Common myeloid progenitor, CD34-positive (primary cell): ENCODE data around the gene C19orf67.

ENCODE experiments used
- CTCF ChIA-PET: fragments of 350-600 bp; sonication (Branson Sonifier 250); formaldehyde crosslinking; loops from one replicate; lab custom pipeline; 2021; ENCODE audit warnings: antibody characterized with exemption; lab: Charles Lee
- POLR2A ChIA-PET: fragments of 350-600 bp; sonication (Branson Sonifier 250); formaldehyde crosslinking; loops from one replicate; lab custom pipeline; 2021; ENCODE audit warnings: antibody characterized with exemption; lab: Charles Lee
- DNase-seq, 3 donors: peaks; one replicate each; pipeline versions ENCODE4 v3.0.0 to v3.0.0-alpha.2; 2013
- H3K27ac ChIP-seq, 2 experiments: 1 replicate in 1 of 2; 2 replicates in 1 of 2; pipeline ENCODE4 v1.7.0; 2013; ENCODE audit warnings: inconsistent platforms in 2 of 2, low read length in 2 of 2, mild to moderate bottlenecking in 2 of 2, low read depth in 1 of 2, moderate library complexity in 1 of 2; ENCODE audit not compliant: severe bottlenecking in 2 of 2, insufficient read depth in 1 of 2, poor library complexity in 1 of 2
- H3K27me3 ChIP-seq, 5 experiments: replicated peaks in 2 of 5; 1 replicate in 3 of 5; 2 replicates in 2 of 5; pipeline versions ENCODE4 v1.6.1 to v1.7.0; 2013; ENCODE audit warnings: low read length in 4 of 5, mild to moderate bottlenecking in 2 of 5, moderate library complexity in 2 of 5, inconsistent platforms in 1 of 5; ENCODE audit not compliant: insufficient read depth in 5 of 5, control insufficient read depth in 4 of 5
- H3K36me3 ChIP-seq, 4 experiments: 1 replicate in 2 of 4; 2 replicates in 2 of 4; pipeline versions ENCODE4 v1.6.1 to v1.7.0; 2013; ENCODE audit warnings: low read length in 3 of 4, control low read depth in 1 of 4, mild to moderate bottlenecking in 1 of 4; ENCODE audit not compliant: control insufficient read depth in 4 of 4, insufficient read depth in 4 of 4
- H3K4me1 ChIP-seq, 4 experiments: 1 replicate in 3 of 4; 2 replicates in 1 of 4; pipeline versions ENCODE4 v1.6.1 to v1.7.1; 2013; ENCODE audit warnings: low read length in 3 of 4, mild to moderate bottlenecking in 3 of 4, control low read depth in 1 of 4, inconsistent platforms in 1 of 4, moderate library complexity in 1 of 4; ENCODE audit not compliant: control insufficient read depth in 4 of 4, insufficient read depth in 4 of 4; ENCODE audit errors: control extremely low read depth in 1 of 4
- H3K4me3 ChIP-seq, 7 experiments: 1 replicate in 4 of 7; 2 replicates in 3 of 7; pipeline versions ENCODE4 v1.5.1 to v1.7.0; 2013; ENCODE audit warnings: mild to moderate bottlenecking in 7 of 7, low read length in 6 of 7, moderate library complexity in 6 of 7, inconsistent platforms in 2 of 7, low read depth in 2 of 7, control low read depth in 1 of 7; ENCODE audit not compliant: insufficient read depth in 4 of 7, control insufficient read depth in 1 of 7; ENCODE audit errors: extremely low read depth in 1 of 7
- H3K9me3 ChIP-seq, 5 experiments: 1 replicate in 4 of 5; 2 replicates in 1 of 5; pipeline versions ENCODE4 v1.6.1 to v1.7.1; 2013; ENCODE audit warnings: low read length in 4 of 5, mild to moderate bottlenecking in 2 of 5, inconsistent platforms in 1 of 5, low read depth in 1 of 5, moderate library complexity in 1 of 5; ENCODE audit not compliant: control insufficient read depth in 4 of 5, insufficient read depth in 2 of 5; ENCODE audit errors: control extremely low read depth in 1 of 5
- WGBS: methylation state at CpG from one replicate; pipeline ENCODE4 v1.1.5; 2013; ENCODE audit not compliant: insufficient coverage; 5-methylcytosine and 5-hydroxymethylcytosine counted together

Gene C19orf67

GRCh38 chr19:14103310-14103709 lies 17.7 kb upstream of the C19orf67 start:
- Histone ChIP-seq H3K4me1 (no peaks in the 10 kb centered on the region), H3K36me3 (peaks cover 4 to 32% (median 22%) of the 10 kb centered on the region in 4 experiments), H3K27me3 (no peaks in the 10 kb centered on the region), H3K27ac (no peak overlapping the region), H3K9me3 (no peaks in the 10 kb centered on the region), H3K4me3 (no peak overlapping the region)
- CTCF ChIA-PET = interaction anchor here (0.8 to 3.7 kb wide), 4 partner anchors 9 to 31 kb away, joined by 3 to 22 read pairs (median 3); partner anchors contain the start of gene MISP3
- POLR2A ChIA-PET = interaction anchor here (0.6 kb wide), 1 partner anchor 296 kb away, joined by 4 read pairs; no protein-coding TSS in a partner anchor
- no peak for DNase-seq
- no CpG with 5 or more reads among the region's 1 CpG for WGBS

GRCh38 chr19:14102756-14103155 lies 17.2 kb upstream of the C19orf67 start:
- no peak for DNase-seq
- no peaks in the 10 kb centered on the region for H3K4me1 ChIP-seq
- H3K9me3 ChIP-seq = no peaks in the 10 kb centered on the region
- peaks cover 5 to 37% (median 22%) of the 10 kb centered on the region in 4 experiments for H3K36me3 ChIP-seq
- no peaks in the 10 kb centered on the region for H3K27me3 ChIP-seq
- POLR2A ChIA-PET = interaction anchor here (0.6 kb wide), 1 partner anchor 297 kb away, joined by 4 read pairs; no protein-coding TSS in a partner anchor
- H3K4me3 ChIP-seq = no peak overlapping the region
- CTCF ChIA-PET = interaction anchor here (0.8 to 3.7 kb wide), 5 partner anchors 8 to 34 kb away, joined by 3 to 22 read pairs (median 3); partner anchors contain the start of genes ASF1B and MISP3
- WGBS = 97% methylated on average over 10 of the region's 10 CpGs
- no peak overlapping the region for H3K27ac ChIP-seq

- no peaks in the 10 kb centered on the region for H3K4me1 ChIP-seq
- H3K4me3 ChIP-seq = no peak overlapping the region
- no peak overlapping the region for H3K27ac ChIP-seq
- no peaks in the 10 kb centered on the region for H3K9me3 ChIP-seq
- no peak for DNase-seq
- ChIA-PET POLR2A (no interaction called here), CTCF (interaction anchor here (0.8 to 3.7 kb wide), 4 partner anchors 10 to 41 kb away, joined by 3 to 22 read pairs (median 4); partner anchors contain the start of gene ASF1B)
- 92% methylated on average over 11 of the region's 11 CpGs for WGBS
- peaks cover 6 to 39% (median 23%) of the 10 kb centered on the region in 4 experiments for H3K36me3 ChIP-seq
- H3K27me3 ChIP-seq = no peaks in the 10 kb centered on the region
Measured at GRCh38 chr19:14102102-14102696, 16.6 kb upstream of the C19orf67 start.

- H3K36me3 ChIP-seq = peaks cover 5 to 42% (median 26%) of the 10 kb centered on the region in 4 experiments
- CTCF ChIA-PET = interaction anchor here (1.0 to 3.7 kb wide), 4 partner anchors 9 to 42 kb away, joined by 3 to 22 read pairs (median 4); partner anchors contain the start of gene ASF1B
- DNase-seq = no peak
- no peak overlapping the region for H3K4me3 ChIP-seq
- H3K27me3 ChIP-seq = no peaks in the 10 kb centered on the region
- H3K27ac ChIP-seq = no peak overlapping the region
- POLR2A ChIA-PET = no interaction called here
- WGBS = 100% methylated on average over 4 of the region's 6 CpGs
- no peaks in the 10 kb centered on the region for H3K4me1 ChIP-seq
- no peaks in the 10 kb centered on the region for H3K9me3 ChIP-seq
Measured at GRCh38 chr19:14101003-14101545, 15.5 kb upstream of the C19orf67 start.

- Histone ChIP-seq H3K9me3 (peaks cover 0 to 6% (median 0%) of the 10 kb centered on the region in 5 experiments), H3K27me3 (no peaks in the 10 kb centered on the region), H3K36me3 (peaks cover 2 to 32% (median 21%) of the 10 kb centered on the region in 4 experiments), H3K4me3 (no peak overlapping the region), H3K4me1 (peaks cover 0 to under 1% (median under 1%) of the 10 kb centered on the region in 4 experiments), H3K27ac (no peak overlapping the region)
- 94% methylated on average over 15 of the region's 21 CpGs for WGBS
- no peak for DNase-seq
- ChIA-PET CTCF (interaction anchor here (1.0 to 1.2 kb wide), 2 partner anchors 39 to 218 kb away, joined by 3 to 4 read pairs; partner anchors contain the start of gene ASF1B), POLR2A (no interaction called here)
Measured at GRCh38 chr19:14097532-14098151, 12.1 kb upstream of the C19orf67 start.

GRCh38 chr19:14096272-14096992 lies 10.8 kb upstream of the C19orf67 start:
- H3K36me3 ChIP-seq = peaks cover 2 to 24% (median 14%) of the 10 kb centered on the region in 4 experiments
- peaks cover 0 to 13% (median 9%) of the 10 kb centered on the region in 4 experiments for H3K4me1 ChIP-seq
- H3K9me3 ChIP-seq = peaks cover 0 to 6% (median 0%) of the 10 kb centered on the region in 5 experiments
- H3K4me3 ChIP-seq = no peak overlapping the region
- 98% methylated on average over 5 of the region's 11 CpGs for WGBS
- ChIA-PET POLR2A (no interaction called here), CTCF (interaction anchor here (0.6 to 2.1 kb wide), 5 partner anchors 9 to 213 kb away, joined by 3 to 15 read pairs (median 3); partner anchors contain the start of gene ASF1B)
- no peak overlapping the region for H3K27ac ChIP-seq
- H3K27me3 ChIP-seq = no peaks in the 10 kb centered on the region
- DNase-seq = no peak
